TTC549 (cell line): Measurements from ENCODE around the gene CNOT4.
"Not testable (repeated sequence)": the region's sequence is repeated elsewhere in the genome, so short reads cannot be mapped to it uniquely, and the experiment has no call there.

ENCODE experiments used
- FAIRE-seq: peaks from 2 replicates; lab custom pipeline; 2012; peaks lifted over from hg19 to GRCh38; lab: Jason Lieb, UNC

CNOT4 gene

GRCh38 chr7:135321556-135321955 lies 188.3 kb downstream of the CNOT4 start:
- FAIRE-seq, result no peak

- FAIRE-seq, result not testable (repeated sequence)
These were observed 188.9 kb downstream of the CNOT4 start for GRCh38 chr7:135320953-135321352.

GRCh38 chr7:135320268-135320667 lies 189.6 kb downstream of the CNOT4 start:
- no peak for FAIRE-seq

- no peak for FAIRE-seq
These were observed 192.1 kb downstream of the CNOT4 start for GRCh38 chr7:135317676-135318325.

- no peak for FAIRE-seq
These were observed 193.1 kb downstream of the CNOT4 start for GRCh38 chr7:135316648-135317313.

GRCh38 chr7:135313971-135314370 lies 195.9 kb downstream of the CNOT4 start:
- no peak for FAIRE-seq
